Activated naive CD4-positive, alpha-beta T cell treated with anti-CD3 and anti-CD28 coated beads for 36 hours (primary cell): ENCODE data around the gene ZNHIT2. TPM values are rescaled to one million over a fixed set of nuclear protein-coding genes. Genes with fewer than 3 reads are reported as not detected.

Experiments
- CTCF ChIA-PET: fragments of 350-600 bp; sonication (Branson Sonifier 250); formaldehyde crosslinking; loops from one replicate; lab custom pipeline; 2021; ENCODE audit warnings: antibody characterized with exemption; lab: Charles Lee
- DNase-seq: peaks from one replicate; pipeline ENCODE4 v3.0.0-alpha.2; 2020
- H3K27ac Mint-ChIP-seq: one replicate; pipeline ENCODE4 v1.8.0; 2021; ENCODE audit warnings: mild to moderate bottlenecking, mixed read lengths
- H3K27me3 Mint-ChIP-seq: one replicate; pipeline ENCODE4 v1.8.0; 2021; ENCODE audit warnings: low read depth, mixed read lengths
- H3K36me3 Mint-ChIP-seq: one replicate; pipeline ENCODE4 v1.8.0; 2021; ENCODE audit warnings: low read depth, mixed read lengths
- H3K4me1 Mint-ChIP-seq: one replicate; pipeline ENCODE4 v1.8.0; 2021; ENCODE audit warnings: low read depth, mixed read lengths
- H3K4me3 Mint-ChIP-seq: one replicate; pipeline ENCODE4 v1.8.0; 2021; ENCODE audit warnings: mild to moderate bottlenecking, moderate library complexity, mixed read lengths
- H3K9me3 Mint-ChIP-seq: one replicate; pipeline ENCODE4 v1.8.0; 2021; ENCODE audit warnings: mixed read lengths
- intact Hi-C: fragments of 100-400 bp; cut with micrococcal nuclease; formaldehyde crosslinking; loops from one replicate; pipeline ENCODE4 v1.15.1; 2023
- total RNA-seq, 2 experiments: library from RNA; stranded (reverse); gene quantifications; one replicate each; pipeline ENCODE4 v1.2.3, GENCODE V29; 2021

Gene ZNHIT2
- total RNA-seq, 2 experiments from 2014 or later = 5.6 to 6.1 TPM

DNA sequence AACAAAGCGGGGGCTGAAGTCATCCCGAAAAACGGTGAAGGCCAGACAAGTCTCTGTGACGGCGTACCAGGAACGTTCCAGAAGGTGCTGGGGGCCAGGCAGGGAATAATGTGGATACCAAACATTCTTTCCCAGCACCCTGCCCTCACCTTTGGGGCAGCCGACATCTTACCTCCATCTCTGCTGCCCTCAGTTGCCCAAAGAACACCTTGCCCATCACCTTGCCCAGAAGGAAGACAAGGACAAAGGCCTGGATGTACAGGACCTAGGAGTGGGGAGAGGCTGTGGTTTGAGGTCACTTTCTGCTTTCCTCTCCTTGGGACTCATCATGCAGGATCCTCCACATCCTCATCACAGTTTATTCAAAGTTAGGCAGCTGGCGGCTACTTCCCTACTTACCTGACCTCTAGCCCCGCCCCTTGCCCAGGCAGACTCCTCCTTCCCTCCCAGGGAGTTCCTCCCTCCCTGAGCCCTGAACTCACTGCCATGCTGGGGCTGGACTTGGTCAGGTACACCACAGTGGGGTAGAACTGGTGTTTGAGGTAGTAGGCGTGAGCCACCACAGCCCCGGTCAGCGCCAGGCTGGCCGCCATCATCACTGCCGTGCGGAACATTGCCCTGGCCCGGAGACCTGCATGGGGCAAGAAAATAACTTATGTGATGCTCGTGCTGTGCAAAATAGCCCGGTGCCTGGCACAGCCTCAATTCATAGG lies 15.6 kb upstream of the ZNHIT2 start:
- peak overlapping the region; percentile 99 for H3K4me3 Mint-ChIP-seq
- no peaks in the 10 kb centered on the region for H3K27me3 Mint-ChIP-seq
- H3K4me1 Mint-ChIP-seq = peaks cover 29% of the 10 kb centered on the region
- H3K27ac Mint-ChIP-seq = peak overlapping the region; percentile 100
- no peaks in the 10 kb centered on the region for H3K9me3 Mint-ChIP-seq
- peak; percentile 68 for DNase-seq
- CTCF ChIA-PET = no interaction called here
- peaks cover 7% of the 10 kb centered on the region for H3K36me3 Mint-ChIP-seq
- intact Hi-C loops = loop anchor here (5.0 kb wide), 1 partner anchor 129 kb away; the partner anchor contains the start of gene POLA2

DNA sequence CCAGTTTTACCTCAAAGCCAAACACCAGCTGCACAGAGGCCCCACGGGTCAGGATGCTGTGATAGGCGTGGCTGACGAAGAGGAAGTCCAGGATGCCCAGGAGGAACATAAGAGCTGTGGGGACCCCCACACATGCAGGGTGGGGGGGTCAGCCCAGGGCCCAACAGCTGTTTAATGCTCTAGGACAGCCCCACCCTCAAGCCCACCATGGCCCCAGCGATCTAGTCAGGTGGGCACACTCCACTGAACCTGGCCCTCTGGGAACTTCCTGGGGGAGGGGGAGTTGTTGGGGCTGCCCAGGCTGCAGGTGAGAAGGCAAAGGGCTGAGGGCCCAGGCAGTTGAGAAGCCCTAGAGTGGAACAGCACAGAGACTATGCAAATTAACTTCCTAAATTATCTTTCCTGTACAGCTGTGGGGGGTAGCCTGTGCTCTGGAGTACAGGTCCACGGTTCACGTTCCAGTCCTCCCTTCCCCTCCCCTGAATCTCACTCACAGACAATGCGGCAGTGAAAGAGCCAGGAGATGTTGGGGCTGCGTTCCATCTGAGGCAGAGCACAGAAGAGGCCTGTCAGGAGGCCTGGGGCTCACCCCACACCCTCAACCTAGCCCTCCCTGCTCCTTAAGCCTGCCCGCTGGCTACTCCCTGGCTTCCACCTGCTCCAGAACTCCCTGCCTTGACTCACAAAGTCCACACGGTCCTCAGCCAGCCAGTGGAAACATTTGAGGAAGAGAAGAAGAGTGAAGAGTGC lies 14.9 kb upstream of the ZNHIT2 start:
- Mint-ChIP-seq H3K27ac (peak overlapping the region; percentile 100), H3K4me3 (peak overlapping the region; percentile 99), H3K9me3 (no peaks in the 10 kb centered on the region), H3K36me3 (peaks cover 7% of the 10 kb centered on the region), H3K4me1 (peaks cover 29% of the 10 kb centered on the region), H3K27me3 (no peaks in the 10 kb centered on the region)
- intact Hi-C loops = loop anchor here (5.0 kb wide), 1 partner anchor 130 kb away; the partner anchor contains the start of gene POLA2
- no peak for DNase-seq
- CTCF ChIA-PET = interaction anchor here (1.0 kb wide), 1 partner anchor 15 kb away, joined by 4 read pairs; the partner anchor contains the start of gene ZNHIT2

DNA sequence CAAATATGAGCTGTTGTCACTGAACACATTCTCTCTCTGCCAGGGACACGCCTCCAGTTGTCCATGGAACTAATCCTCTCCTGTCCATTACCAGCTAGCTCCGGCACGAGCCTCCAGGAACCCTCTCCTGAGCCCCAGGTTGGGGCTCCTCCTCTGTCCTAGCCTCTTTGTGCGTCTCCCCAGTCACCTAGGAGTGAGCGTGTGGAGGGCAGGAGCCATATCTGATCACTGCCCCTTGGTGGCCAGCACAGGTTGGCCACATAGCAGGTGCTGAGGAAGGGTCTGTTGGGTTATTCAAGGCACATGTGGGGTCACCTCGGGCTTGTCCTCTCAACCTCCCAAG lies 14.4 kb upstream of the ZNHIT2 start:
- H3K36me3 Mint-ChIP-seq = peaks cover 7% of the 10 kb centered on the region
- H3K27ac Mint-ChIP-seq = peak overlapping the region; percentile 41
- peaks cover 29% of the 10 kb centered on the region for H3K4me1 Mint-ChIP-seq
- no peak for DNase-seq
- no peaks in the 10 kb centered on the region for H3K27me3 Mint-ChIP-seq
- CTCF ChIA-PET = interaction anchor here (1.0 kb wide), 1 partner anchor 14 kb away, joined by 4 read pairs; the partner anchor contains the start of gene ZNHIT2
- no peak overlapping the region for H3K4me3 Mint-ChIP-seq
- H3K9me3 Mint-ChIP-seq = no peaks in the 10 kb centered on the region
- intact Hi-C loops = loop anchor here (5.0 kb wide), 1 partner anchor 130 kb away; the partner anchor contains the start of gene POLA2

GRCh38 chr11:65131417-65131776 lies 13.9 kb upstream of the ZNHIT2 start:
- Mint-ChIP-seq H3K36me3 (peaks cover 8% of the 10 kb centered on the region), H3K27ac (no peak overlapping the region), H3K27me3 (no peaks in the 10 kb centered on the region), H3K9me3 (no peaks in the 10 kb centered on the region), H3K4me3 (no peak overlapping the region), H3K4me1 (peaks cover 25% of the 10 kb centered on the region)
- CTCF ChIA-PET = interaction anchor here (0.6 to 1.0 kb wide), 2 partner anchors 14 to 32 kb away, joined by 4 read pairs; partner anchors contain the start of gene ZNHIT2
- DNase-seq = no peak
- intact Hi-C loops = loop anchor here (5.0 kb wide), 1 partner anchor 131 kb away; the partner anchor contains the start of gene POLA2

GRCh38 chr11:65130631-65131416 lies 13.3 kb upstream of the ZNHIT2 start:
- H3K4me3 Mint-ChIP-seq = no peak overlapping the region
- H3K36me3 Mint-ChIP-seq = peaks cover 10% of the 10 kb centered on the region
- no peak for DNase-seq
- H3K9me3 Mint-ChIP-seq = no peaks in the 10 kb centered on the region
- no peak overlapping the region for H3K27ac Mint-ChIP-seq
- intact Hi-C loops = loop anchor here (5.0 kb wide), 1 partner anchor 131 kb away; the partner anchor contains the start of gene POLA2
- CTCF ChIA-PET = interaction anchor here (0.6 to 1.0 kb wide), 2 partner anchors 13 to 31 kb away, joined by 4 read pairs; partner anchors contain the start of gene ZNHIT2
- no peaks in the 10 kb centered on the region for H3K27me3 Mint-ChIP-seq
- peaks cover 20% of the 10 kb centered on the region for H3K4me1 Mint-ChIP-seq

DNA sequence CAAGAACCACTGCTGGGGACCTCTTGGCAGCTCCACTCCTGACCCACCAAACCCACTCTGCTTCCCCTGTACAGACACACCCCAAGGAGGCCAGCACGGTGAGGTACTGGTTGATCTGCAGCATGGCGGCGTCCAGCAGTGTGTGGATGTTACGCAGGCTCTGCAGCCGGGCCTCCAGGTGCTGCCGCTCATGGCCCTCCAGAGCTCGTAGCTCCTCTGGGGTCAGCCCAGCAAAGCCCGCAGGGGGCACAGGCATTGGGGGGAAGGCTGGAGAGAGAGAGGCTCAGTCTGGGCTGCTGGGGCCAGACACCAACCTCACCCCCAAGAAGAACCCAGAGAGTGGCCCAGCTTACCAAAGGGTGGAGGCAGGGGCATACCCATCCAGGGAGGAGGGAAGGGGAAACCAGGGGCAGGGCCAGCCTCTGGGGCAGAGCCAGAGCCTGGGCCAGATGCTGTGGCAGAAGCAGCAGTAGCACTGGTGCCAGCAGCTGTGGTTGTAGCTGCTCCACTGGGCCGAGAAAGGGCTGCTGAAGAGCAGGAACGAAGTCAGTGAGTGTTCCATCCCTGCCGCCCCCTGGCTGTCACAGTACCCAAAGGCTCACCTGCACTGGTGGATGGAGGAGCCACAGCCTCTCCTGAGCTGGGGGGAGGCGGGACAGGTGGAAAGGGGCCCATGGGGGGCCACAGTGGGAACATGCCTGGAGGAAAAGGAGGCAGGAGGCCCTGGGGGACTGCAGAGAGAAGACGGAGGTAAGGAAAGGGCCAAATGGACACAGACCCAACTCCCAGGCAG lies 12.3 kb upstream of the ZNHIT2 start:
- peaks cover 19% of the 10 kb centered on the region for H3K4me1 Mint-ChIP-seq
- intact Hi-C loops = loop anchor here (5.0 kb wide), 1 partner anchor 132 kb away; the partner anchor contains the start of gene POLA2
- no peak overlapping the region for H3K4me3 Mint-ChIP-seq
- peaks cover 11% of the 10 kb centered on the region for H3K36me3 Mint-ChIP-seq
- no peaks in the 10 kb centered on the region for H3K9me3 Mint-ChIP-seq
- CTCF ChIA-PET = interaction anchor here (1.0 kb wide), 1 partner anchor 11 kb away, joined by 3 read pairs; no protein-coding TSS in a partner anchor
- DNase-seq = no peak
- H3K27ac Mint-ChIP-seq = no peak overlapping the region
- H3K27me3 Mint-ChIP-seq = no peaks in the 10 kb centered on the region

- Mint-ChIP-seq H3K27me3 (no peaks in the 10 kb centered on the region), H3K36me3 (peaks cover 11% of the 10 kb centered on the region), H3K9me3 (no peaks in the 10 kb centered on the region), H3K27ac (peak overlapping the region; percentile 36), H3K4me1 (peaks cover 24% of the 10 kb centered on the region), H3K4me3 (no peak overlapping the region)
- intact Hi-C loops = no loop called here
- CTCF ChIA-PET = no interaction called here
- no peak for DNase-seq
Measured at GRCh38 chr11:65128182-65129145, 11.0 kb upstream of the ZNHIT2 start.

DNA sequence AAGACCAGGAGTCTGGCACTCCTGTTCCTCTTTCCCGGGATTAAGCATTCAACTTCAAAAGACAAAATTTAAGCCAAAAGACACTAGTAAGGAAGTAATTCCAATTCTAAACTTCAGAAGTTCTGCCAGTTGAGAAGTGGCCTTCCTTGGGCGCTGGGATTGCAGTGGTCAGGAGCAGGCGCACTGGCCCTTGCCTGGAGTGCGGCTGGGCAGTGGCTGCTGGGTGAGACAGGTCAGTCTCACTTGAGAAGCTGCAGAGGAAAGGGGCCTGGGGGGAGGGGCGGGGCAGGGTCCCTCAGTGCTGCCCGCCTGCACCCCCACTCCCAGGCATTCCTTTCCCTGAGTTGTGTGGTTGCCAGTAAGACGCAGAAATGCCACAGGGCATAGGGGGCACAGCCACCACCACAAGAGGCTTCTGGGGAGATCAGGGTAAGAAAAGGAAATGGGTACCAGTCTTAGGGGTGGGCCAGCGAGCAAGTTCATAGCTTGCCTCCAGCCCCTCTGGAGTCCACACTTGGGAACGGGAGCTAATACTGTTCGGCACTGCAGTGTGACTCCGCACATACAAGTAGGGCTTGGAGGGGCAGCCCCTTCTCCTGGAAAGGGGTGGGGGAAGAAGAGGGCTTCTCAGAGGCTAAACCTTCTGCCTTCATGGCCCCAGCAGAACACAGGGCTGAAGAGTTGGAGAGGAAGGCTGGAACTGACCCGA lies 10.1 kb upstream of the ZNHIT2 start:
- Mint-ChIP-seq H3K4me1 (peaks cover 22% of the 10 kb centered on the region), H3K27ac (peak overlapping the region; percentile 13), H3K27me3 (no peaks in the 10 kb centered on the region), H3K9me3 (no peaks in the 10 kb centered on the region), H3K4me3 (no peak overlapping the region), H3K36me3 (peaks cover 10% of the 10 kb centered on the region)
- no peak for DNase-seq
- intact Hi-C loops = no loop called here
- CTCF ChIA-PET = no interaction called here

- Mint-ChIP-seq H3K27ac (no peak overlapping the region), H3K9me3 (no peaks in the 10 kb centered on the region), H3K4me1 (peaks cover 21% of the 10 kb centered on the region), H3K4me3 (no peak overlapping the region), H3K27me3 (no peaks in the 10 kb centered on the region), H3K36me3 (peaks cover 15% of the 10 kb centered on the region)
- DNase-seq = no peak
- CTCF ChIA-PET = no interaction called here
- intact Hi-C loops = no loop called here
Measured at GRCh38 chr11:65126624-65127274, 9.2 kb upstream of the ZNHIT2 start.
